ENCODE data around the gene DERL3.

Gene DERL3

GRCh38 chr22:23833017-23833751, 5.6 kb downstream of the DERL3 start:
- peak overlapping the region in 2 of 21 experiments; percentile 14 to 18 for H3K27ac ChIP-seq
- no peak overlapping the region for H3K4me3 ChIP-seq

DNA sequence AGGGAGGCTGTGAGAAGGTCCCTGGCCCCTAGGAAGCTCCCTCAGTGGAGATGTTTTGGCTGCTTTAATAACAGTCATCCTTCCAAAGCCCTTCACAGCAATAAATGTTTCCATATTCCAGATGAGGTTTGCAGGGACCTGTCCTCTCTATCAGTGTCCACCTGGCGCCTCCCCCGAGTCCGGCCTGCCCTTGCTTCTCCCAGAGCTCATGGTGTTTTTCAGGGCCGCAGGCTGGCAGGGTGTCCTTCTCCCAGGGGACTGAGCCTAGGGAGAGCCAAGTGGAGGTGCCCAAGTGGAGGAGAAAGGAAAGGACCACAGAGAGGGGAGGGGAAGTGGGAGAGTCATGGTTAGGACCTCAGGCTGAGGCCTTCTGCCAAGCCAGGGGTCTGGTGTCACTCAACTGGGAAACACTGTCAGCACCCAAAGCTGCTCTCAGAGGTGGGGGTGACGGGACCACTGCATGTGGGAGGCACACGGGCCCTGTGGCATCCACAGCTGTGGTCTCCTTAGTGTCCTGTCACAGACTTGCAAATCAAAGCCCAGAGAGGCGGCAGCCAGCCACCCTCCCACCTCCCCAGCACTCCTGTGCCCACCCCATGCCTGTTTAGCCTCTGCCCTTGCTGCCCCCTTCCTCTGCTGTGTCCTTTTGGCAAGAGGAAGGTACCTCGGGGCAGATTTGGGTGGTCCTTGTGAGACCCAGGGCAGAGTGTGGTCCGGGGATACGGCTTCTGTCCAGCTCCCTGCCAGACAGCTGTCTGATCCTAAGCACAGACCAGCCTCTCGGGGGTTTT, 6.4 kb downstream of the DERL3 start:
- H3K27ac ChIP-seq = peak overlapping the region in 2 of 21 experiments; percentile 14 to 29
- no peak overlapping the region for H3K4me3 ChIP-seq

- Histone ChIP-seq H3K4me3 (no peak overlapping the region), H3K27ac (peak overlapping the region in 1 of 21 experiments; percentile 29)
These were observed 7.0 kb downstream of the DERL3 start for GRCh38 chr22:23831781-23832180.

GRCh38 chr22:23831261-23831660, 7.5 kb downstream of the DERL3 start:
- Histone ChIP-seq H3K4me3 (no peak overlapping the region), H3K27ac (no peak overlapping the region)

GRCh38 chr22:23829845-23830372, 8.9 kb downstream of the DERL3 start:
- no peak overlapping the region for H3K4me3 ChIP-seq
- H3K27ac ChIP-seq = peak overlapping the region in 2 of 21 experiments; percentile 21 to 57

- Histone ChIP-seq H3K27ac (peak overlapping the region in 9 of 21 experiments; percentile 0 to 57 (median 27)), H3K4me3 (no peak overlapping the region)
These were observed 9.8 kb downstream of the DERL3 start for GRCh38 chr22:23828800-23829680.

DNA sequence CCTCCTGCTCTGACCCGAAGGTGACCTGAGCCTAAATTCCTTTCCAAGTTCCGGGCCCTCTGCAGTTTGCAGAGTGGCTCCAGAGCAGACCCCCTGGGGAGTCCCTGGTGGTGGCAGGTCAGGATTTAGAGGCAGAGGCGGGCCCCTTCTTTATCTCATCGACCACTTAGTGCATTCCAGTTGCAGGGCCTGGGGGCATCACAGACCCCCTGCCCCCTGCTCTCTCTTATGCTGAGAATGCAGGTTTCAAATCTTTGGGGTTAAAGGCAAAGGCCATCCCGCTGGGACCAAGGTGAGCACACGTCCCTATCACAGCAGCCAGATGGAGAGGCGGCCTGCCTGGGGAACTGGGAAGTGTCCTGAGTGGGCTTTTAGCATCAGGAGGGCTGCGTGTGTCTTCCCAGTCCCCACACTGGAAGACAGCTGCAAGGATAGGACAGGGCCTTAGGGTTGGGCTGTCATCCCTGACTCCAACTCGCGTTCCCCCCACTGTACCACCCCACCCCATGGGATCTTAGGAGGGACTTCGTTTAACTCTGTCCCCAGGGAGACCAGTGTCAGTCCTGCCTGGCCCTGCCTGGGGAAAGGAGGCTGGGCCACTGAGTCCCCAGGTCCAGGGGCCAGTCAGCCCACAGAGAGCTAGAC, 11.3 kb downstream of the DERL3 start:
- Histone ChIP-seq H3K4me3 (no peak overlapping the region), H3K27ac (peak overlapping the region in 12 of 21 experiments; percentile 6 to 81 (median 37))

DNA sequence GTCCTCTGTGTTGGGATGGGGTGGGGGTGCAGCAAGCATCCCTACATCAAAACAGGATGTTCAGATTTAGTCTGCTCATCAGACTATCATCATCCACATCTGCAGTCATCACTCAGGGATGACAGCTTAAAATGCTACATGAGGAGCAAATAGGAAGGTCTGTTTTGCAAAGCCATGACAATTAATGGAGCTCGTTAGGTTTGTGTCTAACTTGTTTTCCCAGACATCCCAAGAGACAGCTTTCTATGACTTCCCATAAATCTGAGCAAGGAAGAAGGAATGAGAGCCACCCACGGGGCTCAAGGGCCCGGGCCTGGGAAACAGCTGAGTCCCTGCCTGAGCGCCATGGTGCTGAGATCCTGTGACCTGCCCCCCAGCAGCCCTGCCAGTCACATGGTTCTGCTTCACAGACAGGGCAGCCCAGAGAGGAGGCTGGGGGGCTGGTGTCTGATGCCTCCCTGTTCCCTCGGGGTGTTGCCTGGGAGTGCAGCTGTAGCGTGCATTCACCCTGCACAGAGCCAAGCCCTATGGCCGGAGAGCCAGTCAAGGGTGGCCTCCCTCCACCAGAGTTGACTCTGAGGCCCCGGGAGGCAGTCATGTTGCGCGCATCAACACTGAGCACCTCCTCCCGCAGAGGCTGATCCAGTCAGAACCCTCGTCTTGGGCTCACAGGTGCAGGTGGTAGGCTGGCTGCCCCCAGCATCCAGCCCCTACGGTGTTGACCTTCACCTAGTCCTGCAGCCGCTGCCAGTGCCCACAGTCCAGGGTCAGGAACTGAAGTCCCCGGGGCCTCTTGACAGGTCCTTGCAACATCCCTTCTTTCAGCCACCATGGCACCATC, 12.1 kb downstream of the DERL3 start:
- Histone ChIP-seq H3K27ac (peak overlapping the region in 14 of 21 experiments; percentile 3 to 81 (median 46)), H3K4me3 (no peak overlapping the region)

DNA sequence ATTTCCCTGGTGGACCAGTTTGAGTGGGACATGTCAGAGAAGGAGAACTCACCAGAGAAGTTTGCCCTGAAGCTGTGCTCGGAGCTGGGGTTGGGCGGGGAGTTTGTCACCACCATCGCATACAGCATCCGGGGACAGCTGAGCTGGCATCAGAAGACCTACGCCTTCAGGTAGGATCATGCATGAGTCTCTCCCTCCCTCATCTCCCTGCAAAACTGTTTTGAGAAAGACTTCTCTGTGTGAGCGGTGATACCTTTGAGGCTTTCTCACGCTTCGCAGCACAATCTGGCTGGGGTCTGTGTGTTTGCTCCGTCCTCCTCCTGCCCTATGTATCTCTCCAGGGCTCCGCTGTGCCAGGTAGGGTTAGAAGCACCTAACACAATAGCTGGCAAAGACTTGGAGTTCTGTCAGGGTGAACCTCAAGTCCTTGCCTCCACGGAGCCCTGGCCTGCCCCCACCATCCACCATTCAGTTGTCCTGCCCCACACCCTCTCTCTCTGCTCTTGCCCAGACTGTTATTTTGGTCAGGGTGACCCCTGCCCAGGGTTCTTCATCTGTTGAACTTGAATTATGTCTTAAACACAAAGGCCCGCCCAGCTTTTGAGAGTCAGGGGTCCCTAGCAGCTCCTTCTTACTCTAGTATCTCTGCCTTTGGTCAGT, 13.4 kb downstream of the DERL3 start:
- H3K4me3 ChIP-seq = no peak overlapping the region
- H3K27ac ChIP-seq = peak overlapping the region in 19 of 21 experiments; percentile 2 to 79 (median 48)

DNA sequence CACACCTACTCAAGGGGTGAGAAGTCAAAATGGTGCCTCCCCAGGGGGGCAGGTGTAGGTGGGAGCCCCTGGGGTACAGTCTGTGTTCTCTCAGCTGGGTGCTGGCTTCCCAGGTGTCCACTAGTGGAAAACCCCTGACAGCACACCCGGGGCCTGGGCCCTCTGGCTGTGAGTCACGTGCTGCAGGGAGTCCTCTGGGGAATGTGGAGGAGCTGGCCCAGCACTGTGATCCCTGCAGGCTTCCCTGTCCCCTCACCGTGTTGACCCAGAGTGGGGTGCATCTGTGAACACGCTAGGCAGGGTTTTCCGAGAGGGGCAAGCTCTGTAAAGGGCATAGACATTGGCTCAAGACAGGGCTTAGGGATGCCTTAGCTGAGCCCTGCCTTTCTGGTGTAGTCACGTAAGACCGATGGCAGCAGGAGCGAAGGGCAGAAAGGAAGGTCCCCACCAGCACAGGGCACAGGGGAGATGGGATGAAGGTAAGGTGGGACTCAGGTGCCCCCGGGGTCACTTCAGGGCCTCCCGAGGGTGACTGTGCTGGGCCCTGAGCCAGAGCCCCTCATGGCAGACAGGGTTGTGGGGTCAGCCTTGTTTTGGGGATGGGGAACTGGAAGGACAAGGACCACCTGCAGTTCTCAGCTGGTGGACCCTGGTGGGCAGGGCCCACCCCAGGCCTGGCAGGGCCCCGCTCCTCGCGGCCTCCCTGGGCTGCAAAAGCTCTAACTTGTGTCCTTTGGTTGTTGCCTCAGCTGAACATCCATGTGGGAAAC, 14.1 kb downstream of the DERL3 start:
- Histone ChIP-seq H3K4me3 (no peak overlapping the region), H3K27ac (peak overlapping the region in 8 of 21 experiments; percentile 6 to 47 (median 26))

DNA sequence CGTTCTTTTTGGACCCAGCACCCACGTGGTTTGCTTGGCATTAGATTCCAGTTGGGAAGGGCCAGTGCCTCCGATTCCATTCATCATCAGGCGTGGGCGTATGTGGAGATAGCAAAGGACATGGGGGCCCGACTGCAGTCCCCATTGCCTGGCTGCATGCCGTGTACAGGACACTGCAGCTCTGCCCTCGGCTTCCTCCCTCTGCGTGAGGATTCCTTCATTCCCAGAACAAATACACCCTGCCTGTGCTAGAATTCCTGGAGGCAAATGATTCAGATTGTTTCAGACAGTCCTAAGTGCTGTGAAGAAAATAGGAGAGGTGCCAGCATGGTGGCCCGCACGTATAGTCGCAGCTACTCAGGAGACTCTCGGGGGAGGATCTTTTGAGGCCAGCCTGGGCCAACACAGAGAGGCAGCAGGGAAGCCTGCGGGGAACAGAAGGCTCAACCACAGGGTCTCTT, 15.4 kb downstream of the DERL3 start:
- peak overlapping the region in 6 of 21 experiments; percentile 6 to 46 (median 24) for H3K27ac ChIP-seq
- H3K4me3 ChIP-seq = no peak overlapping the region

GRCh38 chr22:23822101-23822671, 16.6 kb downstream of the DERL3 start:
- no peak overlapping the region for H3K4me3 ChIP-seq
- peak overlapping the region in 1 of 21 experiments; percentile 45 for H3K27ac ChIP-seq

DNA sequence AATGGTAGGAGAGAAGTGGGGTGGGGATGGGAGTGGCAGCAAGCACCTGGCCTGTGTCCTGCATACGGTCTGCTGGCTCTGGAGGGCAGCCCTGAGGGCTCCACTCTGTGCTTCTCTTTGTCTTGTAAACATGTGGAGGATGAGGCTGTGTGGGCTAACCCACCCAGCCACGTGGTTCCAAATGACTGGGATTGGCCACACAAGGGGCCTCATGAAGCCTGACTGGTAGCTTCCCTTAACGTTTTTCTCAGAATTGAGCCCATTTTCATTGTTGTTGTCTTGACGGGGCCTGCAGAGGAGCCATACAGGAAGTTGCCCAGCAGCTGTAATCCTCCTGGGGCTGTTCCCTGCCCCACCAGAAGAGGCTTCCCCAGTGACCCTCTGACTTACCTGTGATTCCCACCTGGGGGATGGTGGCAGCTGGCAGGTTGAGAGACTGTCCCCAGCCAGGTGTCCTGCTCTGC, 18.0 kb downstream of the DERL3 start:
- H3K4me3 ChIP-seq = no peak overlapping the region
- peak overlapping the region in 1 of 21 experiments; percentile 12 for H3K27ac ChIP-seq

DNA sequence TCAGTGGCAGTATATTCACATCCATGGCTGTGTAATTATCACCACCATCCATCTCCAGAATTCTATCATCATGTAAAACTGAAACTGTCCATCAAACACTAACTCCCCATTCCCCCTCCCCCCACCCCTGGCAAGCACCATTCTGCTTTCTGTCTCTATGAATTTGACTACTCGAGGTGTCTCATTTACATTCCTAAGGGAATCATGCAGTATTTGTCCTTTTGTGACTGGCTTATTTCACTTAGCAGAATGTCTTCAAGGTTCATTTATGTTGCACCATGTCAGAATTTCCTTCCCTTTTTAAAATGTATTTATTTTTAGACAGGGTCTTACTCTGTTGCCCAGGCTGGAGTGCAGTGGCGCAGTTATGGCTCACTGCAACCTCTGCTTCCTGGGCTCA, 20.3 kb downstream of the DERL3 start:
- Histone ChIP-seq H3K27ac (no peak overlapping the region), H3K4me3 (no peak overlapping the region)

- no peak overlapping the region for H3K4me3 ChIP-seq
- no peak overlapping the region for H3K27ac ChIP-seq
These were observed 21.7 kb downstream of the DERL3 start for GRCh38 chr22:23817146-23817545.

All from skin epidermis (tissue), 12 donors.